Upper lobe of left lung (tissue), 4 donors: ENCODE results near the gene JSRP1.

ENCODE experiments used
- POLR2A ChIP-seq, 4 donors: fragments of 450-650 bp; IDR thresholded peaks; one replicate each; pipeline ENCODE4 v1.5.1; 2016 to 2017; ENCODE audit warnings: antibody characterized with exemption in 4 of 4, mild to moderate bottlenecking in 2 of 4
- TF ChIP-seq, protein P1 (sequence below), 6 experiments: fragments of 450-650 bp in 4 of 6; fragments of 200-600 bp in 2 of 6; sonication (generic) in 2 of 6; IDR thresholded peaks; one replicate each; pipeline ENCODE4 v1.5.1; 2016 to 2019; ENCODE audit warnings: antibody characterized with exemption in 6 of 6

DNA sequence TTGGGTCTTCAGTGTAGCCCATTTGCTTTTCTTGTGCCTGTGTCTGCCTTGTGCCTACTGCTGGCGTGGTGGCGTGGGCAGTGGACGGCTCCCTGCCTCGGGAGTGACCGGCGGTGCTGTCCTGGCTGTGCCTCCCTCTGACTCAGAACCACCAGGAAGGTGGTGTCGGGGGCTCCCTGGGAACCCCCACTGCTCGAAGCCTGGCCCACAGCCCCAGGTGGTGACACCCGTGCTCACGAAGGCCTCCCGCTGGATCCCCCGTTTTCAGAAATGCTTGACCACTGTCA is 12.1 kb downstream of the JSRP1 start:
- TF ChIP-seq, protein P1, sequence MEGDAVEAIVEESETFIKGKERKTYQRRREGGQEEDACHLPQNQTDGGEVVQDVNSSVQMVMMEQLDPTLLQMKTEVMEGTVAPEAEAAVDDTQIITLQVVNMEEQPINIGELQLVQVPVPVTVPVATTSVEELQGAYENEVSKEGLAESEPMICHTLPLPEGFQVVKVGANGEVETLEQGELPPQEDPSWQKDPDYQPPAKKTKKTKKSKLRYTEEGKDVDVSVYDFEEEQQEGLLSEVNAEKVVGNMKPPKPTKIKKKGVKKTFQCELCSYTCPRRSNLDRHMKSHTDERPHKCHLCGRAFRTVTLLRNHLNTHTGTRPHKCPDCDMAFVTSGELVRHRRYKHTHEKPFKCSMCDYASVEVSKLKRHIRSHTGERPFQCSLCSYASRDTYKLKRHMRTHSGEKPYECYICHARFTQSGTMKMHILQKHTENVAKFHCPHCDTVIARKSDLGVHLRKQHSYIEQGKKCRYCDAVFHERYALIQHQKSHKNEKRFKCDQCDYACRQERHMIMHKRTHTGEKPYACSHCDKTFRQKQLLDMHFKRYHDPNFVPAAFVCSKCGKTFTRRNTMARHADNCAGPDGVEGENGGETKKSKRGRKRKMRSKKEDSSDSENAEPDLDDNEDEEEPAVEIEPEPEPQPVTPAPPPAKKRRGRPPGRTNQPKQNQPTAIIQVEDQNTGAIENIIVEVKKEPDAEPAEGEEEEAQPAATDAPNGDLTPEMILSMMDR (IDR thresholded peaks at IDR 0.05) = no peak
- TF ChIP-seq POLR2A (IDR thresholded peaks at IDR 0.05) = no peak
